Measurements from ENCODE around the gene FOXJ1.

DNA sequence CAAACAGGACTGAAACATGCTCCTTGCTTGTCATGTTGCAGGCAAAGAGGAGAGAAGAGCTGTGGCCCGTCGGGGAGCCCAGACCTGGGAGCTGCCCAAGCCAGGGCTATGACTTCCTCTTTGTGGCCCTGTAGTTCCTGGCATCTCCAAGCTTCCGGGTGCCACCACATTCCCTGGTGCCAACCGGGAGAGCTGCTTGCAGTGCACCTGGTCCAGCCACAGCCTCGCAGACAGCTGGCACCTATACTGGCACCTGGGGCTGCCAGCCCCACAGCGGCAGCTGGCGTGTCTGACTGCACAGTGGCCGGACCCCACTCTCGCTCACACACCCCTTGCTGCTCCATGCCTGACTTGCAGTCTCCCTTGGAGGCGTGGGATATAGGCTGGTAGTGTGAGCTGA is 37.1 kb upstream of the FOXJ1 start:
- TF ChIP-seq, protein P1, sequence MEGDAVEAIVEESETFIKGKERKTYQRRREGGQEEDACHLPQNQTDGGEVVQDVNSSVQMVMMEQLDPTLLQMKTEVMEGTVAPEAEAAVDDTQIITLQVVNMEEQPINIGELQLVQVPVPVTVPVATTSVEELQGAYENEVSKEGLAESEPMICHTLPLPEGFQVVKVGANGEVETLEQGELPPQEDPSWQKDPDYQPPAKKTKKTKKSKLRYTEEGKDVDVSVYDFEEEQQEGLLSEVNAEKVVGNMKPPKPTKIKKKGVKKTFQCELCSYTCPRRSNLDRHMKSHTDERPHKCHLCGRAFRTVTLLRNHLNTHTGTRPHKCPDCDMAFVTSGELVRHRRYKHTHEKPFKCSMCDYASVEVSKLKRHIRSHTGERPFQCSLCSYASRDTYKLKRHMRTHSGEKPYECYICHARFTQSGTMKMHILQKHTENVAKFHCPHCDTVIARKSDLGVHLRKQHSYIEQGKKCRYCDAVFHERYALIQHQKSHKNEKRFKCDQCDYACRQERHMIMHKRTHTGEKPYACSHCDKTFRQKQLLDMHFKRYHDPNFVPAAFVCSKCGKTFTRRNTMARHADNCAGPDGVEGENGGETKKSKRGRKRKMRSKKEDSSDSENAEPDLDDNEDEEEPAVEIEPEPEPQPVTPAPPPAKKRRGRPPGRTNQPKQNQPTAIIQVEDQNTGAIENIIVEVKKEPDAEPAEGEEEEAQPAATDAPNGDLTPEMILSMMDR (IDR thresholded peaks at IDR 0.05), result no peak
- TF ChIP-seq POLR2AphosphoS5 (IDR thresholded peaks at IDR 0.05) (no peak), EP300 (IDR thresholded peaks at IDR 0.05) (no peak)
